ENCODE results near the gene TMEM72.

DNA sequence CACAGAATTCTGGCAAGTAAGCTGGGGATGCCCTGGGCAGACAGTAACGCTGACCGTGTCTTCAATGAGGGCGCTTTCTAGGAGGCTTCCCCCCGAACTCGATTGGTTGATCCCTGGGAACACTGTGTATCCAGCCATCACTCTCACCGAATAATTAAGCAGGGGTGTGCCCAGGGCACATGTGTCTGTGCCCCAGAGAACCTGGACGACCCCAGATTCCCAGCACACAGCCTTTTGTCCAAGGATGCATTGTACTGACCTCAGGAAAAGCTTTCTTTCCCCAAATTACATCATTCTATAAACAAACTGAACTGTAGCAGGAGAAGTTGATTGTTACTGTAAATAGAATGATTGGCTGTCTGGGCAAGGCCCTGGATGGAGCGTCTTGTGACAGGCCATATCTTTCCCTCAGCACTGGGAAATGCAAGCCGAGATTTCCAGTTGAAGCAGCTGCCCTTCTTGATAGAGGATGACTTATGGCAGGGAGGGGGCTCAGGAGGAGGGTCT is 74.1 kb downstream of the TMEM72 start:
- TF ChIP-seq EP300 (IDR thresholded peaks at IDR 0.05) (peak in 2 of 4 donors; percentile 86 to 93), POLR2A (IDR thresholded peaks at IDR 0.05) (no peak)
- TF ChIP-seq, protein P1, sequence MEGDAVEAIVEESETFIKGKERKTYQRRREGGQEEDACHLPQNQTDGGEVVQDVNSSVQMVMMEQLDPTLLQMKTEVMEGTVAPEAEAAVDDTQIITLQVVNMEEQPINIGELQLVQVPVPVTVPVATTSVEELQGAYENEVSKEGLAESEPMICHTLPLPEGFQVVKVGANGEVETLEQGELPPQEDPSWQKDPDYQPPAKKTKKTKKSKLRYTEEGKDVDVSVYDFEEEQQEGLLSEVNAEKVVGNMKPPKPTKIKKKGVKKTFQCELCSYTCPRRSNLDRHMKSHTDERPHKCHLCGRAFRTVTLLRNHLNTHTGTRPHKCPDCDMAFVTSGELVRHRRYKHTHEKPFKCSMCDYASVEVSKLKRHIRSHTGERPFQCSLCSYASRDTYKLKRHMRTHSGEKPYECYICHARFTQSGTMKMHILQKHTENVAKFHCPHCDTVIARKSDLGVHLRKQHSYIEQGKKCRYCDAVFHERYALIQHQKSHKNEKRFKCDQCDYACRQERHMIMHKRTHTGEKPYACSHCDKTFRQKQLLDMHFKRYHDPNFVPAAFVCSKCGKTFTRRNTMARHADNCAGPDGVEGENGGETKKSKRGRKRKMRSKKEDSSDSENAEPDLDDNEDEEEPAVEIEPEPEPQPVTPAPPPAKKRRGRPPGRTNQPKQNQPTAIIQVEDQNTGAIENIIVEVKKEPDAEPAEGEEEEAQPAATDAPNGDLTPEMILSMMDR (IDR thresholded peaks at IDR 0.05) = no peak

Measured in upper lobe of left lung (tissue), 4 donors.